HG03066 (cell line): ENCODE data around the gene ASH1L.

Source experiments
- ATAC-seq: cut with Tn5 transposase; IDR thresholded peaks from one replicate; pipeline ENCODE4 v1.9.1; 2021; ENCODE audit warnings: low read depth; ENCODE audit not compliant: unreplicated experiment

Gene ASH1L

GRCh38 chr1:155286544-155286943, 276.1 kb downstream of the ASH1L start:
- ATAC-seq: no peak

- ATAC-seq: no peak
Measured at GRCh38 chr1:155285631-155286044, 277.0 kb downstream of the ASH1L start.
